Mucosa of rectum (tissue), 2 donors: ENCODE data around the gene CCSER2.

Experiments used
- H3K27ac ChIP-seq, 2 donors: one replicate each; pipeline ENCODE4 v1.7.0; 2013; ENCODE audit warnings: inconsistent platforms in 2 of 2, low read depth in 2 of 2, low read length in 2 of 2
- H3K27me3 ChIP-seq, 2 donors: one replicate each; pipeline ENCODE4 v1.7.0; 2013; ENCODE audit warnings: low read length in 2 of 2; ENCODE audit not compliant: control insufficient read depth in 2 of 2, insufficient read depth in 2 of 2
- H3K36me3 ChIP-seq, 2 donors: one replicate each; pipeline ENCODE4 v1.7.0; 2013; ENCODE audit warnings: low read length in 2 of 2; ENCODE audit not compliant: control insufficient read depth in 2 of 2, insufficient read depth in 2 of 2
- H3K4me1 ChIP-seq, 2 donors: one replicate each; pipeline ENCODE4 v1.7.0; 2013; ENCODE audit warnings: low read length in 2 of 2, mild to moderate bottlenecking in 1 of 2; ENCODE audit not compliant: control insufficient read depth in 2 of 2, insufficient read depth in 2 of 2
- H3K4me3 ChIP-seq, 2 donors: one replicate each; pipeline ENCODE4 v1.7.0; 2013; ENCODE audit warnings: low read length in 2 of 2
- H3K9ac ChIP-seq, 2 donors: one replicate each; pipeline ENCODE4 v1.7.0; 2013; ENCODE audit warnings: low read length in 2 of 2, low read depth in 1 of 2, mild to moderate bottlenecking in 1 of 2
- H3K9me3 ChIP-seq, 2 donors: one replicate each; pipeline ENCODE4 v1.7.0; 2013; ENCODE audit warnings: low read length in 2 of 2; ENCODE audit not compliant: control insufficient read depth in 2 of 2
- donor health status: healthy.
- donor health status: Normal muscosa, but diverticular disease.

CCSER2 gene

GRCh38 chr10:84374455-84374854 is 46.1 kb downstream of the CCSER2 start:
- Histone ChIP-seq H3K27me3 (no peaks in the 10 kb centered on the region), H3K4me1 (peaks cover 0 to 3% of the 10 kb centered on the region in 2 donors), H3K27ac (no peak overlapping the region), H3K36me3 (peaks cover 8 to 11% of the 10 kb centered on the region in 2 donors), H3K9me3 (no peaks in the 10 kb centered on the region), H3K9ac (no peak overlapping the region), H3K4me3 (no peak overlapping the region)

DNA sequence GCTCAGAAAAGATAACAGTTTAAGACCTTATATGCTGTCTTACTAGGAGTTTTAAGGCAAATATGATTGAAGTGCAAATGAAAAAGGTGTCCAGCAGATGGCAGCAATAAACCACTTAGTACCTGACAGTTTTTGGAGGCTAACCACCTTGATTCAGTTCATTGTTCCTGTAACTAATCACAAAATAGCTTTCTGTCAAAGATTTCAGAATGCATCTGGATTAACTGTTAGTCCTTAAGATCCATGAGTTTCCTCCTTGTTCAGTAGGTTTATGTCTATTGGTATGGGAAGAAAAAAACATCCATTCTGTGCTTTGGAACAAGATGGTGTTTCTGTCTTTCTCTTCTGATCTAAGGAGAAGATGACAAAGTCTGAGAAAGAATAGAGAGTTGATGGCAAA is 46.6 kb downstream of the CCSER2 start:
- Histone ChIP-seq H3K9ac (no peak overlapping the region), H3K9me3 (no peaks in the 10 kb centered on the region), H3K4me1 (peaks cover 0 to 3% of the 10 kb centered on the region in 2 donors), H3K27ac (no peak overlapping the region), H3K27me3 (no peaks in the 10 kb centered on the region), H3K4me3 (no peak overlapping the region), H3K36me3 (peaks cover 8 to 11% of the 10 kb centered on the region in 2 donors)

DNA sequence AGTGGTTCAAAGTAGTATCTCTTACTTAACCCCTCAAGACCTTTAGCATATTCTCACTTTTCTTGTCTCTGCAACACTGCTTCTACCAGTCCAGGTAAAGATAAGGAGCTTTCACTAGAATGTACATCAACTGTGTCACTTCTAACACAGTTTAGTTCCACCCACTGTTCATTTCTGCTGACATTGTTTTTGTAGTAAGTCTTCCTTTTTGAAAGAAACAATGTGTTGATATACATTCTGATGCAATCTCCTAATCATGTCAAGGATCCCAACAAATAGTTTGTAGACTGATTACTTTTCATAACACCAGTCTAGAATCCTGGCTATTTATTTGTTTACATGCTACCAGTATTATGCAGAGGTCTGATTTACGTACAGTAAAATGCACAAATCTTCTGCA is 47.5 kb downstream of the CCSER2 start:
- Histone ChIP-seq H3K27ac (no peak overlapping the region), H3K9me3 (no peaks in the 10 kb centered on the region), H3K4me1 (peaks cover 0 to 3% of the 10 kb centered on the region in 2 donors), H3K9ac (no peak overlapping the region), H3K27me3 (no peaks in the 10 kb centered on the region), H3K36me3 (peaks cover 8 to 15% of the 10 kb centered on the region in 2 donors), H3K4me3 (no peak overlapping the region)

- Histone ChIP-seq H3K27me3 (no peaks in the 10 kb centered on the region), H3K9ac (no peak overlapping the region), H3K4me3 (no peak overlapping the region), H3K9me3 (peaks cover 0 to 2% of the 10 kb centered on the region in 2 donors), H3K4me1 (no peaks in the 10 kb centered on the region), H3K36me3 (no peaks in the 10 kb centered on the region), H3K27ac (no peak overlapping the region)
Observed at GRCh38 chr10:84388148-84388547, 59.8 kb downstream of the CCSER2 start.

DNA sequence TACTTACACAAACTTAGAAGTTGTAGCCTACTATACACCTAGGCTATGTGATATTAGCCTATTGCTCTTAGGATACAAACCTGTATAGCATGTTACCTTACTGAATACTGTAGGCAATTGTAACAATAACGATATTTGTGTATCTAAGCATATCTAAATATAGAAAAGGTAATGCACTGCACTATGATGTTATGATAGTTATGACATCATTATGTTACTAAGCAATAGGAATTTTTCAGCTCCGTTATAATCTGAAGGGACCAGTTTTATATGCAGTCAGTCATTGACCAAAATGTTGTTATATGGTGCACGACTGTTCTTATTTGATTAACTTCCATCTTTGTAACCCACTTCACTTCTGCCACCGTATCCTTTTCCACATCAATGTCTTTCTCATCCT is 62.0 kb downstream of the CCSER2 start:
- Histone ChIP-seq H3K9ac (no peak overlapping the region), H3K9me3 (no peaks in the 10 kb centered on the region), H3K36me3 (no peaks in the 10 kb centered on the region), H3K4me1 (no peaks in the 10 kb centered on the region), H3K4me3 (no peak overlapping the region), H3K27ac (no peak overlapping the region), H3K27me3 (no peaks in the 10 kb centered on the region)

DNA sequence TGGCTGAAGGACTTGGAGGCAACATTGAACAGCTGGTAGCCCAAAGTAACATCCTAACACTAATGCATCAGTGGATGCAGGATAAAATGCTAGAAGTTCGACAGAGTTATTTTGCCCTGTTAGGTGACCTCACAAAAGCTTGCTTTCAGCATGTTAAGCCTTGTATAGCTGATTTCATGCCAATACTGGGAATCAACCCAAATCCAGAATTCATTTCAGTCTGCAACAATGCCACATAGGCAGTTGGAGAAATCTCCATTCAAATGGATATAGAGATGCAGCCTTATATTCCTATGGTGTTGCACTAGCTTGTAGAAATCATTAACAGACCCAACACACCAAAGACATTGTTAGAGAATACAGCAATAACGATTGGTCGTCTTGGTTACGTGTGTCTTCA is 62.9 kb downstream of the CCSER2 start:
- H3K36me3 ChIP-seq: no peaks in the 10 kb centered on the region
- no peak overlapping the region for H3K27ac ChIP-seq
- no peaks in the 10 kb centered on the region for H3K4me1 ChIP-seq
- H3K27me3 ChIP-seq: no peaks in the 10 kb centered on the region
- no peaks in the 10 kb centered on the region for H3K9me3 ChIP-seq
- H3K9ac ChIP-seq: no peak overlapping the region
- H3K4me3 ChIP-seq: no peak overlapping the region

GRCh38 chr10:84392181-84392580 is 63.8 kb downstream of the CCSER2 start:
- Histone ChIP-seq H3K27ac (no peak overlapping the region), H3K4me3 (no peak overlapping the region), H3K27me3 (no peaks in the 10 kb centered on the region), H3K4me1 (no peaks in the 10 kb centered on the region), H3K9ac (no peak overlapping the region), H3K36me3 (no peaks in the 10 kb centered on the region), H3K9me3 (no peaks in the 10 kb centered on the region)

GRCh38 chr10:84395581-84395980 is 67.2 kb downstream of the CCSER2 start:
- Histone ChIP-seq H3K9me3 (no peaks in the 10 kb centered on the region), H3K36me3 (no peaks in the 10 kb centered on the region), H3K4me1 (no peaks in the 10 kb centered on the region), H3K4me3 (no peak overlapping the region), H3K9ac (no peak overlapping the region), H3K27me3 (no peaks in the 10 kb centered on the region), H3K27ac (no peak overlapping the region)

GRCh38 chr10:84397735-84398144 is 69.4 kb downstream of the CCSER2 start:
- H3K4me1 ChIP-seq: no peaks in the 10 kb centered on the region
- H3K27ac ChIP-seq: no peak overlapping the region
- H3K4me3 ChIP-seq: no peak overlapping the region
- no peaks in the 10 kb centered on the region for H3K9me3 ChIP-seq
- no peak overlapping the region for H3K9ac ChIP-seq
- no peaks in the 10 kb centered on the region for H3K27me3 ChIP-seq
- H3K36me3 ChIP-seq: no peaks in the 10 kb centered on the region

DNA sequence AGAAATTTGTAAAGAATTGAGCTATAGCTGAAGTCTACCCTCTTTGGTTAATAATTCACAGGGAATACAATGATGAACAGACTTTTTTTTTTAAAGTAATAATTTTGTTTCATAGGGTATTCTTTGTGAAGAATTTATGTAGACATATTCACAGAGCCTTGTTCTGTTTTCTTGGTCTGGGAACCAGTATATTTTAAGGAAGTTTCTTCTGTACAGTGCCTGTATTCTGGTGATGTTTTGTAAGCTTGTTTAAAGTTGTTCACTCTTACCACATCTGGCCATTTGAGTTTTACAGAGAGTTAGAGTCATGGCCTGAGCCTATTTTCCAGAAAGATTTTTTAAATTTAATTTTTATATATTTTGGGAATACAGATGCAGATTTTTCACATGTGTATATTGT is 70.3 kb downstream of the CCSER2 start:
- no peaks in the 10 kb centered on the region for H3K9me3 ChIP-seq
- no peak overlapping the region for H3K4me3 ChIP-seq
- H3K36me3 ChIP-seq: no peaks in the 10 kb centered on the region
- H3K27ac ChIP-seq: no peak overlapping the region
- H3K27me3 ChIP-seq: no peaks in the 10 kb centered on the region
- no peak overlapping the region for H3K9ac ChIP-seq
- no peaks in the 10 kb centered on the region for H3K4me1 ChIP-seq
